HCT116 (cell line): ENCODE results near the gene BRS3.

ENCODE experiments used
- ATF3 ChIP-seq: IDR thresholded peaks from 2 replicates; pipeline ENCODE4 v1.6.1; 2012
- CTCF ChIP-seq, 3 experiments: fragments of 200-600 bp in 1 of 3; sonication (generic) in 1 of 3; IDR thresholded peaks in 2 of 3; conservative IDR thresholded peaks in 1 of 3; 2 replicates each; pipeline ENCODE4 v1.5.1; 2012 to 2017; ENCODE audit warnings: low read depth in 2 of 3, low read length in 2 of 3, antibody characterized with exemption in 1 of 3, borderline replicate concordance in 1 of 3, control low read depth in 1 of 3, mild to moderate bottlenecking in 1 of 3, mixed read lengths in 1 of 3, mixed run types in 1 of 3, moderate library complexity in 1 of 3; ENCODE audit not compliant: insufficient read depth in 1 of 3
- ELF1 ChIP-seq: IDR thresholded peaks from 2 replicates; pipeline ENCODE4 v1.6.1; 2012; ENCODE audit warnings: low read depth, borderline replicate concordance
- EZH2 ChIP-seq: fragments of 200-600 bp; sonication (generic); IDR thresholded peaks from 2 replicates; pipeline ENCODE4 v1.6.1; 2017; ENCODE audit warnings: antibody characterized with exemption, mixed run types
- POLR2A ChIP-seq: IDR thresholded peaks from 2 replicates; pipeline ENCODE4 v1.7.0; 2011; ENCODE audit warnings: borderline replicate concordance; ENCODE audit not compliant: insufficient read depth, insufficient read length; ENCODE audit errors: extremely low read depth
- RAD21 ChIP-seq: IDR thresholded peaks from 2 replicates; pipeline ENCODE4 v1.6.1; 2012; ENCODE audit warnings: low read depth, mild to moderate bottlenecking
- SP1 ChIP-seq: IDR thresholded peaks from 2 replicates; pipeline ENCODE4 v1.6.1; 2012; ENCODE audit warnings: low read depth
- ZNF274 ChIP-seq: fragments of 200-500 bp; sonication (Bioruptor generic); IDR thresholded peaks from 2 replicates; pipeline ENCODE4 v1.6.1; 2014; ENCODE audit warnings: mild to moderate bottlenecking, low read depth, low read length, inconsistent platforms

GRCh38 chrX:136491832-136492231, 4.1 kb downstream of the BRS3 start:
- TF ChIP-seq CTCF (IDR thresholded peaks at IDR 0.05 in 2 of 3, conservative IDR thresholded peaks at IDR 0.05 in 1 of 3; ENCODE audit: borderline replicate concordance in 1 of 3, insufficient read depth in 1 of 3, low read depth in 2 of 3, low read length in 2 of 3) (0 out of 6 replicates have a peak, but pooled peaks of 1 of the 3 experiments have one; percentile 11), SP1 (no peak), EZH2 (no peak), POLR2A (no peak), ELF1 (no peak), RAD21 (no peak), ATF3 (no peak), ZNF274 (no peak)
